ENCODE results near the gene GPR176.

GPR176 gene

GRCh38 chr15:39851500-39852092 is 68.5 kb downstream of the GPR176 start:
- Histone ChIP-seq H3K36me3 (ENCODE audit: control insufficient read depth, insufficient read depth, low read length) (no peaks in the 10 kb centered on the region), H3K4me3 (replicated peaks; ENCODE audit: low read depth, low read length) (no peak overlapping the region), H3K27me3 (replicated peaks; ENCODE audit: control insufficient read depth, insufficient read depth, low read length) (no peaks in the 10 kb centered on the region)
- TF ChIP-seq CTCF (IDR thresholded peaks at IDR 0.05; ENCODE audit: insufficient read depth, low read length, poor library complexity, severe bottlenecking), result no peak
- no peak for DNase-seq (ENCODE audit: extremely low read depth, insufficient read length)

GRCh38 chr15:39850436-39850835 is 69.6 kb downstream of the GPR176 start:
- no peaks in the 10 kb centered on the region for H3K36me3 ChIP-seq (ENCODE audit: control insufficient read depth, insufficient read depth, low read length)
- no peak for DNase-seq (ENCODE audit: extremely low read depth, insufficient read length)
- no peaks in the 10 kb centered on the region for H3K27me3 ChIP-seq (replicated peaks; ENCODE audit: control insufficient read depth, insufficient read depth, low read length)
- H3K4me3 ChIP-seq (replicated peaks; ENCODE audit: low read depth, low read length), result no peak overlapping the region
- TF ChIP-seq CTCF (IDR thresholded peaks at IDR 0.05; ENCODE audit: insufficient read depth, low read length, poor library complexity, severe bottlenecking), result no peak

- no peaks in the 10 kb centered on the region for H3K36me3 ChIP-seq (ENCODE audit: control insufficient read depth, insufficient read depth, low read length)
- TF ChIP-seq CTCF (IDR thresholded peaks at IDR 0.05; ENCODE audit: insufficient read depth, low read length, poor library complexity, severe bottlenecking), result no peak
- no peak for DNase-seq (ENCODE audit: extremely low read depth, insufficient read length)
These were observed 74.0 kb downstream of the GPR176 start for GRCh38 chr15:39846108-39846507.

GRCh38 chr15:39845582-39845981 is 74.5 kb downstream of the GPR176 start:
- H3K27me3 ChIP-seq (replicated peaks; ENCODE audit: control insufficient read depth, insufficient read depth, low read length), result no peaks in the 10 kb centered on the region
- no peaks in the 10 kb centered on the region for H3K36me3 ChIP-seq (ENCODE audit: control insufficient read depth, insufficient read depth, low read length)
- no peak for TF ChIP-seq CTCF (IDR thresholded peaks at IDR 0.05; ENCODE audit: insufficient read depth, low read length, poor library complexity, severe bottlenecking)
- no peak overlapping the region for H3K4me3 ChIP-seq (replicated peaks; ENCODE audit: low read depth, low read length)
- DNase-seq (ENCODE audit: extremely low read depth, insufficient read length), result no peak

More at GRCh38 chr15:39846108-39846507, 74.0 kb downstream of the GPR176 start:
- H3K4me3 ChIP-seq (replicated peaks; ENCODE audit: low read depth, low read length), result no peak overlapping the region
- H3K27me3 ChIP-seq (replicated peaks; ENCODE audit: control insufficient read depth, insufficient read depth, low read length), result no peaks in the 10 kb centered on the region

- H3K4me3 ChIP-seq (replicated peaks; ENCODE audit: low read depth, low read length), result no peak overlapping the region
- DNase-seq (ENCODE audit: extremely low read depth, insufficient read length), result no peak
- H3K36me3 ChIP-seq (ENCODE audit: control insufficient read depth, insufficient read depth, low read length), result no peaks in the 10 kb centered on the region
- no peaks in the 10 kb centered on the region for H3K27me3 ChIP-seq (replicated peaks; ENCODE audit: control insufficient read depth, insufficient read depth, low read length)
- TF ChIP-seq CTCF (IDR thresholded peaks at IDR 0.05; ENCODE audit: insufficient read depth, low read length, poor library complexity, severe bottlenecking), result no peak
These were observed 76.5 kb downstream of the GPR176 start for GRCh38 chr15:39843565-39843964.

- Histone ChIP-seq H3K27me3 (replicated peaks; ENCODE audit: control insufficient read depth, insufficient read depth, low read length) (no peaks in the 10 kb centered on the region), H3K36me3 (ENCODE audit: control insufficient read depth, insufficient read depth, low read length) (no peaks in the 10 kb centered on the region), H3K4me3 (replicated peaks; ENCODE audit: low read depth, low read length) (no peak overlapping the region)
- no peak for TF ChIP-seq CTCF (IDR thresholded peaks at IDR 0.05; ENCODE audit: insufficient read depth, low read length, poor library complexity, severe bottlenecking)
- DNase-seq (ENCODE audit: extremely low read depth, insufficient read length), result no peak
These were observed 82.6 kb downstream of the GPR176 start for GRCh38 chr15:39837454-39837853.

Measured in GM06990 (cell line).